GM12872 (cell line): ENCODE results near the gene GCNT2.

ENCODE experiments used
- CTCF ChIP-seq: IDR thresholded peaks from 3 replicates; pipeline ENCODE4 v1.5.1; 2011; ENCODE audit warnings: low read depth, mild to moderate bottlenecking, low read length, moderate library complexity; ENCODE audit not compliant: insufficient read depth

The GCNT2 gene

GRCh38 chr6:10612161-10612560 is 91.0 kb downstream of the GCNT2 start:
- TF ChIP-seq CTCF, result no peak

GRCh38 chr6:10613077-10613476 is 91.9 kb downstream of the GCNT2 start:
- no peak for TF ChIP-seq CTCF

GRCh38 chr6:10613723-10614122 is 92.6 kb downstream of the GCNT2 start:
- no peak for TF ChIP-seq CTCF

- no peak for TF ChIP-seq CTCF
These were observed 94.5 kb downstream of the GCNT2 start for GRCh38 chr6:10615675-10616074.

- TF ChIP-seq CTCF, result no peak
These were observed 96.0 kb downstream of the GCNT2 start for GRCh38 chr6:10617008-10617696.

GRCh38 chr6:10618409-10618808 is 97.3 kb downstream of the GCNT2 start:
- no peak for TF ChIP-seq CTCF

GRCh38 chr6:10621213-10621612 is 100.1 kb downstream of the GCNT2 start:
- TF ChIP-seq CTCF, result no peak
